HUES48 (cell line): ENCODE results near the gene LIME1.

Experiments used
- H3K27ac ChIP-seq: one replicate; pipeline ENCODE4 v1.7.0; 2013; ENCODE audit warnings: low read depth, low read length, inconsistent platforms
- H3K27me3 ChIP-seq: 2 replicates; pipeline ENCODE4 v1.6.1; 2013; ENCODE audit warnings: mild to moderate bottlenecking, low read length; ENCODE audit not compliant: control insufficient read depth, insufficient read depth
- H3K36me3 ChIP-seq: 2 replicates; pipeline ENCODE4 v1.6.1; 2013; ENCODE audit warnings: low read length; ENCODE audit not compliant: control insufficient read depth, insufficient read depth
- H3K4me1 ChIP-seq: 2 replicates; pipeline ENCODE4 v1.6.1; 2013; ENCODE audit warnings: mild to moderate bottlenecking, low read length; ENCODE audit not compliant: control insufficient read depth, insufficient read depth
- H3K4me3 ChIP-seq: 2 replicates; pipeline ENCODE4 v1.5.1; 2013; ENCODE audit warnings: mild to moderate bottlenecking, low read depth, low read length
- H3K9ac ChIP-seq: 2 replicates; pipeline ENCODE4 v1.6.1; 2013; ENCODE audit warnings: mild to moderate bottlenecking, low read depth, low read length, moderate library complexity
- H3K9me3 ChIP-seq: 2 replicates; pipeline ENCODE4 v1.6.1; 2013; ENCODE audit warnings: low read length; ENCODE audit not compliant: control insufficient read depth, insufficient read depth

The LIME1 gene

DNA sequence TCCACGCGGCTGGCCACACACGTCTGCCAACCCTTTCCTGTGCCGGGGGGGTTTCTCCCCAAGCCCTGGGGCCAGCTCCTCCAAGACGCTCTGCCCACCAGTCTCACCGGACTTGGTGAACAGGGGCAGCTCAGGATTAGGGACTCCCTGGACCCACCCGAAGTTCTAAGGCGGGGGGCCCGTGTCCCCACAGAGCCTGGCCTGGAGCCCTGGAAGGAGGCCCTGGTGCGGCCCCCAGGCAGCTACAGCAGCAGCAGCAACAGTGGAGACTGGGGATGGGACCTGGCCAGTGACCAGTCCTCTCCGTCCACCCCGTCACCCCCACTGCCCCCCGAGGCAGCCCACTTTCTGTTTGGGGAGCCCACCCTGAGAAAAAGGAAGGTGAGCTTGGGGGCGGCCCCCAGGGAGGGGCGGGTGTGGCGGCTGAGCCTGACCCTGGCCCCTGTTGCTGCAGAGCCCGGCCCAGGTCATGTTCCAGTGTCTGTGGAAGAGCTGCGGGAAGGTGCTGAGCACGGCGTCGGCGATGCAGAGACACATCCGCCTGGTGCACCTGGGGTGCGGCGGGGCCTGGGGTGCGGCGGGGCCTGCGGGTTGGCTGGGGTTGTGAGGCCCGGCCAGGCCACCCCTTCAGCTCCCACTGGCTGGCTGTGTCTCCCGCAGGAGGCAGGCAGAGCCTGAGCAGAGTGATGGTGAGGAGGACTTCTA, 5.4 kb downstream of the LIME1 start:
- peak overlapping the region; percentile 85 for H3K27ac ChIP-seq
- H3K9me3 ChIP-seq: no peaks in the 10 kb centered on the region
- H3K27me3 ChIP-seq: no peaks in the 10 kb centered on the region
- H3K4me3 ChIP-seq: peak overlapping the region; percentile 80; the same call in 1 of the 2 replicates
- H3K36me3 ChIP-seq: peaks cover 23% of the 10 kb centered on the region
- peaks cover 13% of the 10 kb centered on the region; the same call in 1 of the 2 replicates for H3K4me1 ChIP-seq
- no peak overlapping the region for H3K9ac ChIP-seq

DNA sequence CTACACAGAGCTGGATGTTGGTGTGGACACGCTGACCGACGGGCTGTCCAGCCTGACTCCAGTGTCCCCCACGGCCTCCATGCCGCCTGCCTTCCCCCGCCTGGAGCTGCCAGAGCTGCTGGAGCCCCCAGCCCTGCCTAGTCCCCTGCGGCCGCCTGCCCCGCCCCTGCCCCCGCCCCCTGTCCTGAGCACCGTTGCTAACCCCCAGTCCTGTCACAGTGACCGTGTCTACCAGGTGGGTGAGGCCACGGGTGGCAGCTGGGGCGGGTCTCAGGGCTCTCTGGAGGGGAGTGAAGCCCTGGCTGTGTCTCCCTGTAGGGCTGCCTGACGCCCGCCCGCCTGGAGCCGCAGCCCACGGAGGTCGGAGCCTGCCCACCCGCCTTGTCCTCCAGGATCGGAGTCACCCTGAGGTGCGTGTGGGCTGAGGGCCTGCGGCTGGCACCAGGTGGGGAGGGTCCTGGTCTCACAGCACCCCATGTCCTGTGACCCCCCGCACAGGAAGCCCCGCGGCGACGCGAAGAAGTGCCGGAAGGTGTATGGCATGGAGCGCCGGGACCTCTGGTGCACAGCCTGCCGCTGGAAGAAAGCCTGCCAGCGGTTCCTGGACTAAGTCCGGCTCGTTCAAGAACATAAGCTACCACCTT, 6.0 kb downstream of the LIME1 start:
- peaks cover 23% of the 10 kb centered on the region for H3K36me3 ChIP-seq
- no peak overlapping the region for H3K27ac ChIP-seq
- H3K4me1 ChIP-seq: peaks cover 13% of the 10 kb centered on the region; the same call in 1 of the 2 replicates
- no peak overlapping the region for H3K9ac ChIP-seq
- H3K9me3 ChIP-seq: no peaks in the 10 kb centered on the region
- H3K27me3 ChIP-seq: no peaks in the 10 kb centered on the region
- no peak overlapping the region for H3K4me3 ChIP-seq

- Histone ChIP-seq H3K9ac (no peak overlapping the region), H3K4me3 (no peak overlapping the region), H3K9me3 (no peaks in the 10 kb centered on the region), H3K27ac (no peak overlapping the region), H3K4me1 (peaks cover 10% of the 10 kb centered on the region; the same call in 1 of the 2 replicates), H3K36me3 (peaks cover 23% of the 10 kb centered on the region), H3K27me3 (no peaks in the 10 kb centered on the region)
Measured at GRCh38 chr20:63743210-63743970, 6.9 kb downstream of the LIME1 start.

GRCh38 chr20:63744158-63744557, 7.7 kb downstream of the LIME1 start:
- no peaks in the 10 kb centered on the region for H3K27me3 ChIP-seq
- H3K27ac ChIP-seq: no peak overlapping the region
- no peaks in the 10 kb centered on the region for H3K9me3 ChIP-seq
- peaks cover 23% of the 10 kb centered on the region for H3K36me3 ChIP-seq
- H3K4me1 ChIP-seq: peaks cover 7% of the 10 kb centered on the region; the same call in 1 of the 2 replicates
- H3K4me3 ChIP-seq: no peak overlapping the region
- no peak overlapping the region for H3K9ac ChIP-seq

DNA sequence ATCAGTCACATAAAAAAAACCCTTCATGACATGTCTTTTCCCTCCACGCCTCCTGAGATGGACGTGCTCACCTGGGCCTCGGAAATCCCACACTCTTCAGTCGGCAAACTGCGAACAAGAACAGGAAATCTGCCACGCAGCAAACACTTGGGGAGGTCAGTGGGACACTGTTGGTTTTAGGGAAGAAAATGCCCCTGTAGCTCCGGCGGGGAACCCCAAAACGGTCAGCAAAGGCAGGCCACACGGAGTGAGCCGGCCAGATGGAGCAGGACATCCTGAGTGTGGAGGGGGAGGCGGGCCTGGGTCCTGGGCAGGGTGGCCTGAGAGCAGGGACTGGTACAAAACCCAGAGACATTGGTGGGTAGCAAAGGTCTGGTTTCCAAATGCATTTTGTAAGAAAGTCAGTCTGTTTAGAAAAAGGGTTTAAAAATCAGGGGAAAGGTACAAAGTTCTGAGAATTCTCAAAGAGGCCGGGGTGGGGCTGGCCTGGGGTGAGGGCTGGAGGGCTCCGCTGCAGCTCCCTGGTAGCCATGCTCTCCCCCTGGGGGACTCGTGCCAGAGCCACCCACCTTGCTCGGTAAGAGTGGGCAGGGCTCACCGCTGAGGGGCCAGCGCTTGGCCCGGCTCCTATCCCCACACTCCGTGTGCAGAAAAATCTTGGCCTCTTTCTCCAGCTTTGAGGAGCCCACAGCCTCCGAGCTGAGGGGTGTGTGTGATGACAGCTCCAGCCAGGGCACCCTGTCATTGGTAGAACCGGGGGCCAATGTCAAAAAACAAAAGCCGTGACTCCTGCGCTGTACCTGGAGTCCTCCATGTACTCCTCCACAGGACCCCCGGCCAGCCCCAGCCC, 8.3 kb downstream of the LIME1 start:
- peaks cover 23% of the 10 kb centered on the region for H3K36me3 ChIP-seq
- no peaks in the 10 kb centered on the region for H3K27me3 ChIP-seq
- H3K9me3 ChIP-seq: no peaks in the 10 kb centered on the region
- H3K9ac ChIP-seq: no peak overlapping the region
- H3K4me1 ChIP-seq: peaks cover 7% of the 10 kb centered on the region; the same call in 1 of the 2 replicates
- no peak overlapping the region for H3K4me3 ChIP-seq
- no peak overlapping the region for H3K27ac ChIP-seq

GRCh38 chr20:63745424-63745805, 9.0 kb downstream of the LIME1 start:
- H3K4me1 ChIP-seq: peaks cover 7% of the 10 kb centered on the region; the same call in 1 of the 2 replicates
- H3K9ac ChIP-seq: no peak overlapping the region
- H3K27me3 ChIP-seq: no peaks in the 10 kb centered on the region
- H3K36me3 ChIP-seq: peaks cover 23% of the 10 kb centered on the region
- H3K27ac ChIP-seq: peak overlapping the region; percentile 22
- H3K4me3 ChIP-seq: no peak overlapping the region
- H3K9me3 ChIP-seq: no peaks in the 10 kb centered on the region

DNA sequence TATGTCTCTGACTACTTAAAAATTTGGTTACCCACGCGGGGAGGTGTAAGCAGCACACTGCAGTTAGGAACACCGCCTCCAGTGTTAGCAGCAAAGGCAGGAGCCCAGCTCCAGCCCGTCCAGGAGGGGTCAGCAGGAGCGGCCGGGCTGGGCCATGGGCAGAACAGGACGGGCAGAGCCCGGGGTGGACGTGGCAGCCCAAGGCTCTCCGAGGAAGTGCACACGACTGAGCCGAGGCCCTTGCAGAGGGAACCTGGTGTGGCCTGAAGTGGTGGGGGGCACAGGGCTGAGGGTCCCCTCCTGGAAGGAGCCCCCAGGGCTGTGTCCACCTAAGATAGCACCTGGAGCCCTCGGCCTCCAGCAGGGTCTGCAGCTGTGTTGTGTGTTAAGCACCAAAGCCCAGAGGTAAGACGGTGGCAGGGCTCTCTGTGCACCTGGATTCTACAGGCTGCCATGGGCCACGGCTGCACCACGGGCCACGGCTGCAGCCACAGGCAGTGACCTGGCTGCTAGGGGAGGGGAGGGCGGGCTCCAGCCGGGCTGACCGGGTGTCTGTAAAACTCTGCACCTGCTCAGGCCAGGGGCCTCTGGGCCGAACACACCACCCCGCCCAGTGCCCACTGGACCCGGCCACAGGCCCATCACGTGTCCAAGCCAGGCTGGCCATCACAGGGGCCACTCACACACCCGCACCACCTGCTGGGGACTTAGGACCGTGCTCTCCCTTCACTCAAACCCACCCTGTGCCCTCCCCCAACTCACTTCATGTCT, 9.7 kb downstream of the LIME1 start:
- Histone ChIP-seq H3K9me3 (no peaks in the 10 kb centered on the region), H3K27me3 (no peaks in the 10 kb centered on the region)

GRCh38 chr20:63746751-63747315, 10.4 kb downstream of the LIME1 start:
- H3K9ac ChIP-seq: no peak overlapping the region
- H3K27me3 ChIP-seq: no peaks in the 10 kb centered on the region
- H3K36me3 ChIP-seq: peaks cover 20% of the 10 kb centered on the region
- H3K4me3 ChIP-seq: no peak overlapping the region
- no peaks in the 10 kb centered on the region for H3K9me3 ChIP-seq
- no peak overlapping the region for H3K27ac ChIP-seq
- H3K4me1 ChIP-seq: peaks cover 3% of the 10 kb centered on the region; the same call in 1 of the 2 replicates

More for the DNA sequence above, 9.7 kb downstream of the LIME1 start:
- H3K36me3 ChIP-seq: peaks cover 23% of the 10 kb centered on the region
- no peak overlapping the region for H3K9ac ChIP-seq
- H3K4me1 ChIP-seq: peaks cover 5% of the 10 kb centered on the region; the same call in 1 of the 2 replicates
- no peak overlapping the region for H3K4me3 ChIP-seq
- H3K27ac ChIP-seq: peak overlapping the region; percentile 22

DNA sequence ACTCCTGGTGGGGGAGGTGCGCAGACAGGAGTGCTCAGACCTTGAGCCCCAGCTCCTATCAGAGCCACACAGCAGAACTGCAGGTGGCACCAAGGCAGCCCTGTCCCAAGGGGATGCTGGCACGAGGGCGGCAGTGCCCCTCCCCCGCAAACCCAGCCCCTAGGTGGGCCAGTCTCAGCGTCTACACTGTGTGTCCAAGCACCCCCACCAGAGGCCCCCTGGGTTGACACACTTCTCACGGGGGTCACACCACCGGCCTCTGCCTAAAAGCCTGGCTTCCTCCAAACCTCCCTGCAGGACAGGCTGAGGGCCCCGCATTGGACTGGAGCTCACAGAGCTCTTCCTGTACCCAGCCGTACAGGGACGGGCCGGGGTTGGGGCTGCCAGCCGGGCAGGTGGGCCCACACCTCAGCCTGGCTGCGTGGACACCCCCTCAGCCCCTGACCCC, 11.2 kb downstream of the LIME1 start:
- H3K27ac ChIP-seq: no peak overlapping the region

More for the DNA sequence above, 11.2 kb downstream of the LIME1 start:
- H3K27me3 ChIP-seq: no peaks in the 10 kb centered on the region
- H3K36me3 ChIP-seq: peaks cover 13% of the 10 kb centered on the region
- H3K9me3 ChIP-seq: no peaks in the 10 kb centered on the region
- no peak overlapping the region for H3K4me3 ChIP-seq
- no peak overlapping the region for H3K9ac ChIP-seq
- peaks cover 3% of the 10 kb centered on the region; the same call in 1 of the 2 replicates for H3K4me1 ChIP-seq
